Activated T-cell treated with anti-CD3 and anti-CD28 coated beads for 24 hours (primary cell): ENCODE results near the gene PSMD9.
"Not testable (repeated sequence)": the region's sequence is repeated elsewhere in the genome, so short reads cannot be mapped to it uniquely, and the experiment has no call there.

Experiments used
- DNase-seq: peaks from one replicate; pipeline ENCODE4 v3.0.0-alpha.2; 2020; ENCODE audit warnings: low read depth

PSMD9 gene

GRCh38 chr12:121873216-121873569, 15.4 kb upstream of the PSMD9 start:
- no peak for DNase-seq

DNA sequence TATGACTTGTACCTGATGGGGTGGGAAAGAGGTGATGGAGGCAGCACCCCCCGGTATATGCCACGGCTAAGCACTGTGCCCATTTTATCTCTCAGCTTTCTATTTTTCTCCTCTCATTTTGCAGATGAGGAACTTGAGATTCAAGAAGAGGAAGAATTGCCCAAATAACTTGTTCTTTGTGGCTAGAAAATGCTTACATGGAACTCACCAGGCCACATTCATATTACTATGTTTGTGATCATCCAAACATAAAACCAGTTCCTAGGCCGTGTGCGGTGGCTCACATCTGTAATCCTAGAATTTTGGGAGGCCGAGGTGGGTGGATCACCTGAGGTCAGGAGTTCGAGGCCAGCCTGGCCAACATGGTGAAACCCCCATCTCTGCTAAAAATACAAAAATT, 14.5 kb upstream of the PSMD9 start:
- no peak for DNase-seq

DNA sequence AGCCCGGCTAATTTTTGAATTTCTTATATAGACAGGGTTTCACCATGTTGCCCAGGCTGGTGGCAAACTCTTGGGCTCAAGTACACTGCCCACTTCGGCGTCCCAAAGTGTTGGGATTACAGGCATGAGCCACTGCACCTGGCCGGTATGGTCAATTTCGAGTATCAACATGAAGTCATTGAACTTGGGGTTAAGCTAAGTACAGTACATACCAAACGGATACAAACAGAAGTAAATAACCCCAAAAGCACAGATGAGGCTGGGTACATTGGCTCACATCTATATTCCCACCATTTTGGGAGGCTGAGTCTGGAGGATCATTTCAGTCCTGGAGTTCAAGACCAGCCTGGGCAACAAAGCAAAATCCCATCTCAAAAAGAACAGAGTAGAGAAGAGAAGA, 13.0 kb upstream of the PSMD9 start:
- DNase-seq = no peak

DNA sequence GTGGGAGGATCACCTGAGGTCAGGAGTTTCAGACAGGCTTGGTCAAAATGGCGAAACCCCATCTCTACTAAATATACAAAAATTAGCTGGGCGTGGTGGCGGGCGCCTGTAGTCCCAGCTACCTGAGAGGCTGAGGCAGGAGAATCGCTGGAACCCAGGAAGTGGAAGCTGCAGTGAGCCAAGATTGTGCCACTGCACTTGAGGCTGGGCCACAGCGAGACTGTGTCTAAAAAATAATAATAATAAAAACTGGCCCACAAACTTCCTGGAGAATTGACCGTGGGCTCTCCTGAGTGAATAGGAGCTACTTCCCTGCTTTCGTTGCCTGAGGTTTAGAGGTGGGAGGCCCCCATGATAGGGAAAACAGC, 12.5 kb upstream of the PSMD9 start:
- not testable (repeated sequence) for DNase-seq

GRCh38 chr12:121883315-121883660, 5.3 kb upstream of the PSMD9 start:
- DNase-seq = no peak

DNA sequence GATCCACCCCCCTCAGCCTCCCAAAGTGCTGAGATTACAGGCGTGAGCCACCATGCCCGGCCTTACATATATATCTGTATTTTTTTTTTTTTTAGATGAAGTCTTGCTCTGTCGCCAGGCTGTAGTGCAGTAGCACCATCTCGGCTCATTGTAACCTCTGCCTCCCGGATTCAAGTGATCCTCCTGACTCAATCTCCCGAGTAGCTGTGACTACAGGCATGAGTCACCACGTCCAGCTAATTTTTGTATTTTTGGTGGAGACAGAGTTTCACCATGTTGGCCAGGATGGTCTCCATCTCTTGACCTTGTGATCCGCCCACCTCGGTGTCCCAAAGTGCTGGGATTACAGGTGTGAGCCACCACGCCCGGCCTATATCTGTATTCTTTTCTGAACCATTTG, 3.5 kb upstream of the PSMD9 start:
- not testable (repeated sequence) for DNase-seq

- no peak for DNase-seq
These were observed 510 bp upstream of the PSMD9 start for GRCh38 chr12:121888083-121888477.

DNA sequence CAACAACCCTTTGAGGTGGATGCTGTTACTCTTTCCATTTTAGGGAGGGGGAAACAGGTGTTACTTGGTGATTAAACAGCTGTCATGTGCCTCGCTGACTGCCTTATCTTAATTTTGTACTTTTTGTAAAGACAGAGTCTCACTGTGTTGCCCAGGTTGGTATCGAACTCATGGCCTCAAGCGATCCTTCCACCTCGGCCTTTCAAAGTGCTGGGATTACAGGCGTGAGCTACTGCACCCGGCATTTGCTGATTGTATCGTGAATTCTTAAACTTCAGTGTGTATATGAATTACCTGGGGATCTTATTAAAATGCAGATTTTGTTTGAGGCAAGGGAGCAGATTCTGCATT, 659 bp downstream of the PSMD9 start:
- no peak for DNase-seq

GRCh38 chr12:121889661-121890060, 1.1 kb downstream of the PSMD9 start:
- not testable (repeated sequence) for DNase-seq

- no peak for DNase-seq
These were observed 4.3 kb downstream of the PSMD9 start for GRCh38 chr12:121892673-121893561.

DNA sequence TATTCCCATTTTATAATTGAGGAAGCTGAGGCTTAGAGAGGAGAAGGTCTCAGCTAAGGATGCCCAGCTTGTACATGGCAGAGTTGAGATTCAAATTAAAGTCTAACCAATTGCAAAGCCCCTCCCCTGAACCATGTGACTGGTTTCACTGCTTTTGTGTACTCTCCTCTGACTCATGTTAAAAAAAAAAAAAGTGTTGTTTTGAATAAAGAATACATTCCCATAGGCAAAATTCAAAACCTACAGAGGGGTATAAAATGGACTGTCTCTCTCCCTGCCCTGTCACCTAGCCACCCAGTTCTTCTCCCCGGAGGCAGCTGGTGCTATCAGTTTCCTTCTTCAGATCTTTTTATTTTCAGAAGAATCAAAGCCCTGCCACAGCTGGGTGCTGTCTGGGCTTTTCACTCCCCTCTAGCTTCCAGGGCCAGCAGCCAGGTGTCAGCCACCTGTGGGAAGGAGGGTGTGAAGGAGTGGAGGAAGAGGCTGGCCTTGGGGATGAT, 5.4 kb downstream of the PSMD9 start:
- no peak for DNase-seq

- DNase-seq = no peak
These were observed 6.0 kb downstream of the PSMD9 start for GRCh38 chr12:121894633-121895032.

- no peak for DNase-seq
These were observed 9.7 kb downstream of the PSMD9 start for GRCh38 chr12:121898287-121898686.

DNA sequence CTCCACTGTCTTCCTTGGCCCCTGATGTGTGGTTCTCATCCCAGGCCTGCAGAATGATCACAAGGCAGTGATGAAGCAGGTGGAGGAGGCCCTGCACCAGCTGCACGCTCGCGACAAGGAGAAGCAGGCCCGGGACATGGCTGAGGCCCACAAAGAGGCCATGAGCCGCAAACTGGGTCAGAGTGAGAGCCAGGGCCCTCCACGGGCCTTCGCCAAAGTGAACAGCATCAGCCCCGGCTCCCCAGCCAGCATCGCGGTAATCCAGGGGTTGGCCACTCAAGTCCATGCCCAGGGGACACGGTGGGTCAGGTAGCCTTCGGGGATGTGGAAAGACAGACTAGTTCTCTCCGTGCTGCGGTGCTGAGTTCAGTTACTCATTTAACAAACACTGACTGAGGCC, 11.0 kb downstream of the PSMD9 start:
- no peak for DNase-seq

DNA sequence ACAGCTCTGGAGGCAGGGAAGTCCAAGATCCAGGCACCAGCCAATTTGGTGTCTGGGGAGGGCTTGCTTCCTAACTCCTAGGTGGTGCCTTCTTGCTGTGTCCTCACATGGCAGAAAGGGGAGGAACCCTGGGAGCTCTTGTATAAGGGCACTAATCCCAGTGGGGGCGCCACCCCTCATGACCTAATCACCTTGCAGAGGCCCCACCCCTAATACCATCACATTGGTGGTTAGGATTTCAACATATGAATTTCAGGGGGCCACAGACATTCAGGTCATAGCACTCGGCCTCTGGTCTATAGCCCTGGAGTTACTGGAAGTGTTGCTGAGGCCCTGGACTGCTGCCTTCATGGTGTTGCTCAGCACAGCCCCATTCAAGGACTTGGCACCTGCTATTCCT, 14.6 kb downstream of the PSMD9 start:
- no peak for DNase-seq

DNA sequence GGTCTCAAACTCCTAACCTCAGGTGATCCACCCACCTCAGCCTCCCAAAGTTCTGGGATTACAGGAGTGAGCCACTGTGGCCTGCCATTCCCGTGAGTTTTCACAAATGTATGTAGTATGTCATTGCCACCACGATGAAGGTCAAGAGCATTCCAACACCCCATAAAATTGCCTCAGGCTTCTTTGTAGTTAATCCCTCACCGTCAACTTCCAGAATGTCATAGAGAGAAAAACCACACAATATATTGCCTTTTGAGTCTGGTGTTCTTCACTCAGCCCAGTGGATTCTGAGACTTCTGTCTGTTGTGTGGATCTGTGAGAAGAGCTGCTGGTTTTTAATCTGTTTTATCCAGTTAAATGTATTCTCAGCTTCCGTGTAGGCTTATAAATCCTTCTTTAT, 17.2 kb downstream of the PSMD9 start:
- no peak for DNase-seq

- DNase-seq = no peak
These were observed 20.1 kb downstream of the PSMD9 start for GRCh38 chr12:121908702-121909101.

DNA sequence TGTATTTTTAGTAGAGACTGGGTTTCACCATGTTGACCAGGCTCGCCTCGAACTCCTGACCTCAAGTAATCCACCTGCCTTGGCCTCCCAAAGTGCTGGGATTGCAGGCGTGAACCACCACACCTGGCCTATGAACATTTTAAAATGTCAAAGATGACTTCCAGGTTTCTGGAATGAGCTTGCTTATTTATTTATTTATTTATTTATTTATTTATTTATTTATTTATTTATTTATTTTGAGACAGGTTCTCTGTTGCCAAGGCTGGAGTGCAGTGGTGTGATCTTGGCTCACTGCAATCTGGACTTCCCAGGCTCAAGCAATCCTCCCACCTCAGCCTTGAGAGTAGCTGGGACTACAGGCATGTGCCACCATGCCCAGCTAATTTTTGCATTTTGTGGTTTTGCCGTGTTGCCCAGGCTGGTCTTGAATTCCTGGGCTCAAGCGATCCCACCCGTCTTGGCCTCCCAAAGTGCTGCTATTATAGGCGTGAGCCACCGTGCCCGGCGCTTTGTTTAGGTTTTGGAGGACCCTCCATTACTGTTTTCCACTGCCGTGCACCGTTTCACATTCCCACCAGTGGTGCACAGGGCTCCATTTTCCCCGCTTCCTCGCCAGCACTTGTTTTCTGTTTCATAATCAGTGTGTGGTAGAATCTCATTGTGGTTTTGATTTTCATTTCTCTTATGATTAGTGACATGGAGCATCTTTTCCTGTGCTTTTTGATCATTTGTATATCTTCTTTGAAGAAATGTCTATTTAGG, 23.4 kb downstream of the PSMD9 start:
- no peak for DNase-seq

GRCh38 chr12:121915841-121916321, 27.3 kb downstream of the PSMD9 start:
- no peak for DNase-seq

DNA sequence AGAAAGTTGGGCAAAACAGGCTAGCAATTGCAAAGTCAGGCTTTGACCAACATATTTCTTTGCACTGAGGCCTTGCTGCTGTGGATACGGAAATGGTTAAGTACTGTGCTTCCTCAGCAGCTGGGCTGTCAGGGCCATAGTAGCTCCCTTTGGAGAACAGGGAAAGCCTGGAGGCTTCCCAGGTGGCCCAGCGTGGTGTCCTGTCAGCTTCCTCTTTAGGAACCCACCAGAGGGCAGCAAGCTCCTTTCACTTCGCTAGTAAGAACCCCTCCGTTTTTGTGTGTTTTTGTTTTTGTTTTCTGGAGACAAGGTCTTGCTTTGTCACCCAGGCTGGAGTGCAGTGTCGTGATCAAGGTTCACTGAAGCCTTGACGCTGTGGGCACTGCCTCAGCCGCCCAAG, 28.1 kb downstream of the PSMD9 start:
- DNase-seq = no peak

- DNase-seq = peak; percentile 91
These were observed 29.5 kb downstream of the PSMD9 start, which contains the start of gene CFAP251 for GRCh38 chr12:121917950-121918678. TSS of gene CFAP251 (plus strand) at chr12:121918592. CDS start at chr12:121921306, 2,714 bp downstream.

DNA sequence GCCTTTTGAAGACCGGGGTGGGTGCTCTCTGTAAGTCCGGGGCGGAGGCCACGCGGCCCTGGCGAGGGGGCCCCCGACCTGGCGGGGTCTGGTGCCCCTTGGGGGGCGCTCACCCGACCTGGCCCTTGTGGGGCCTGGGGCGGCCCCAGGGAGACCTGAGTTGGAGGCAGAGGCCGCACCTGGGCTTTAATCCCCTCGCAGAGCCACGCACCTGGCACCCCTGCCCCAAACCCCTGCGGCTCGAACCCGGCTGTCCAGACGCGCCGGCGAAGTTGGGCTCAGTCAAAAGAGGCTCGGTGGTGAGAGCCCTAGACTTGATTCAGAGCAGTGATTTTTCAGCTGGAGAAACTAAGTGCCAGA, 30.1 kb downstream of the PSMD9 start:
- DNase-seq = no peak

- DNase-seq = no peak
These were observed 32.5 kb downstream of the PSMD9 start for GRCh38 chr12:121921066-121921465.
